Measurements from ENCODE around the gene CPVL. TPM values are rescaled to one million over a fixed set of nuclear protein-coding genes. Genes with fewer than 3 reads are reported as not detected.

Gene CPVL
- total RNA-seq, 1 donor, result 132 TPM

- no peaks in the 10 kb centered on the region for H3K9me3 ChIP-seq (ENCODE audit: low read depth, low read length)
- no peaks in the 10 kb centered on the region for H3K27me3 ChIP-seq (ENCODE audit: insufficient read depth, low read length)
- no peaks in the 10 kb centered on the region for H3K4me1 ChIP-seq (ENCODE audit: insufficient read depth, low read length)
- no peak overlapping the region for H3K4me3 ChIP-seq (ENCODE audit: low read length)
Measured at GRCh38 chr7:29076631-29077030, 69.7 kb downstream of the CPVL start.

- Histone ChIP-seq H3K9me3 (ENCODE audit: low read depth, low read length) (no peaks in the 10 kb centered on the region), H3K4me3 (ENCODE audit: low read length) (no peak overlapping the region), H3K27me3 (ENCODE audit: insufficient read depth, low read length) (no peaks in the 10 kb centered on the region), H3K4me1 (ENCODE audit: insufficient read depth, low read length) (no peaks in the 10 kb centered on the region)
Measured at GRCh38 chr7:29075606-29076005, 70.7 kb downstream of the CPVL start.

GRCh38 chr7:29071203-29071874, 75.0 kb downstream of the CPVL start:
- Histone ChIP-seq H3K9me3 (ENCODE audit: low read depth, low read length) (no peaks in the 10 kb centered on the region), H3K4me1 (ENCODE audit: insufficient read depth, low read length) (no peaks in the 10 kb centered on the region)

GRCh38 chr7:29066641-29067040, 79.7 kb downstream of the CPVL start:
- H3K27me3 ChIP-seq (ENCODE audit: insufficient read depth, low read length), result no peaks in the 10 kb centered on the region
- H3K4me3 ChIP-seq (ENCODE audit: low read length), result no peak overlapping the region
- H3K4me1 ChIP-seq (ENCODE audit: insufficient read depth, low read length), result no peaks in the 10 kb centered on the region
- no peaks in the 10 kb centered on the region for H3K9me3 ChIP-seq (ENCODE audit: low read depth, low read length)

More at GRCh38 chr7:29071203-29071874, 75.0 kb downstream of the CPVL start:
- Histone ChIP-seq H3K27me3 (ENCODE audit: insufficient read depth, low read length) (no peaks in the 10 kb centered on the region), H3K4me3 (ENCODE audit: low read length) (no peak overlapping the region)

GRCh38 chr7:29065181-29065857, 81.0 kb downstream of the CPVL start:
- Histone ChIP-seq H3K4me1 (ENCODE audit: insufficient read depth, low read length) (no peaks in the 10 kb centered on the region), H3K27me3 (ENCODE audit: insufficient read depth, low read length) (peaks cover 3% of the 10 kb centered on the region), H3K9me3 (ENCODE audit: low read depth, low read length) (no peaks in the 10 kb centered on the region), H3K4me3 (ENCODE audit: low read length) (no peak overlapping the region)

GRCh38 chr7:29063872-29064271, 82.5 kb downstream of the CPVL start:
- no peaks in the 10 kb centered on the region for H3K9me3 ChIP-seq (ENCODE audit: low read depth, low read length)
- H3K4me1 ChIP-seq (ENCODE audit: insufficient read depth, low read length), result no peaks in the 10 kb centered on the region
- peaks cover 3% of the 10 kb centered on the region for H3K27me3 ChIP-seq (ENCODE audit: insufficient read depth, low read length)
- H3K4me3 ChIP-seq (ENCODE audit: low read length), result no peak overlapping the region

GRCh38 chr7:29063236-29063635, 83.1 kb downstream of the CPVL start:
- Histone ChIP-seq H3K27me3 (ENCODE audit: insufficient read depth, low read length) (peaks cover 7% of the 10 kb centered on the region), H3K9me3 (ENCODE audit: low read depth, low read length) (no peaks in the 10 kb centered on the region), H3K4me3 (ENCODE audit: low read length) (no peak overlapping the region), H3K4me1 (ENCODE audit: insufficient read depth, low read length) (no peaks in the 10 kb centered on the region)

GRCh38 chr7:29053105-29053872, 93.0 kb downstream of the CPVL start:
- Histone ChIP-seq H3K4me3 (ENCODE audit: low read length) (no peak overlapping the region), H3K4me1 (ENCODE audit: insufficient read depth, low read length) (no peaks in the 10 kb centered on the region), H3K27me3 (ENCODE audit: insufficient read depth, low read length) (peaks cover under 1% of the 10 kb centered on the region), H3K9me3 (ENCODE audit: low read depth, low read length) (no peaks in the 10 kb centered on the region)

- no peaks in the 10 kb centered on the region for H3K4me1 ChIP-seq (ENCODE audit: insufficient read depth, low read length)
- no peak overlapping the region for H3K4me3 ChIP-seq (ENCODE audit: low read length)
- no peaks in the 10 kb centered on the region for H3K27me3 ChIP-seq (ENCODE audit: insufficient read depth, low read length)
- no peaks in the 10 kb centered on the region for H3K9me3 ChIP-seq (ENCODE audit: low read depth, low read length)
Measured at GRCh38 chr7:29046978-29047377, 99.4 kb downstream of the CPVL start.

- no peaks in the 10 kb centered on the region for H3K4me1 ChIP-seq (ENCODE audit: insufficient read depth, low read length)
- H3K4me3 ChIP-seq (ENCODE audit: low read length), result no peak overlapping the region
- H3K9me3 ChIP-seq (ENCODE audit: low read depth, low read length), result no peaks in the 10 kb centered on the region
- no peaks in the 10 kb centered on the region for H3K27me3 ChIP-seq (ENCODE audit: insufficient read depth, low read length)
Measured at GRCh38 chr7:29045258-29046086, 100.9 kb downstream of the CPVL start.

GRCh38 chr7:29044554-29044953, 101.8 kb downstream of the CPVL start:
- H3K9me3 ChIP-seq (ENCODE audit: low read depth, low read length), result no peaks in the 10 kb centered on the region
- H3K4me1 ChIP-seq (ENCODE audit: insufficient read depth, low read length), result no peaks in the 10 kb centered on the region
- H3K27me3 ChIP-seq (ENCODE audit: insufficient read depth, low read length), result no peaks in the 10 kb centered on the region
- no peak overlapping the region for H3K4me3 ChIP-seq (ENCODE audit: low read length)

- no peaks in the 10 kb centered on the region for H3K27me3 ChIP-seq (ENCODE audit: insufficient read depth, low read length)
- H3K9me3 ChIP-seq (ENCODE audit: low read depth, low read length), result no peaks in the 10 kb centered on the region
- no peaks in the 10 kb centered on the region for H3K4me1 ChIP-seq (ENCODE audit: insufficient read depth, low read length)
- H3K4me3 ChIP-seq (ENCODE audit: low read length), result no peak overlapping the region
Measured at GRCh38 chr7:29043576-29043975, 102.8 kb downstream of the CPVL start.

- Histone ChIP-seq H3K27me3 (ENCODE audit: insufficient read depth, low read length) (no peaks in the 10 kb centered on the region), H3K9me3 (ENCODE audit: low read depth, low read length) (no peaks in the 10 kb centered on the region), H3K4me3 (ENCODE audit: low read length) (no peak overlapping the region), H3K4me1 (ENCODE audit: insufficient read depth, low read length) (no peaks in the 10 kb centered on the region)
Measured at GRCh38 chr7:29042824-29043231, 103.5 kb downstream of the CPVL start.

GRCh38 chr7:29041991-29042390, 104.3 kb downstream of the CPVL start:
- Histone ChIP-seq H3K4me3 (ENCODE audit: low read length) (no peak overlapping the region), H3K27me3 (ENCODE audit: insufficient read depth, low read length) (no peaks in the 10 kb centered on the region), H3K4me1 (ENCODE audit: insufficient read depth, low read length) (no peaks in the 10 kb centered on the region), H3K9me3 (ENCODE audit: low read depth, low read length) (no peaks in the 10 kb centered on the region)

- Histone ChIP-seq H3K4me1 (ENCODE audit: insufficient read depth, low read length) (no peaks in the 10 kb centered on the region), H3K4me3 (ENCODE audit: low read length) (no peak overlapping the region), H3K9me3 (ENCODE audit: low read depth, low read length) (no peaks in the 10 kb centered on the region), H3K27me3 (ENCODE audit: insufficient read depth, low read length) (no peaks in the 10 kb centered on the region)
Measured at GRCh38 chr7:29040579-29040925, 105.8 kb downstream of the CPVL start.
